Measurements from ENCODE around the gene BCL2.
A peak's percentile ranks its signal among the peaks of the same experiment; 100 is the strongest.

BCL2 gene

DNA sequence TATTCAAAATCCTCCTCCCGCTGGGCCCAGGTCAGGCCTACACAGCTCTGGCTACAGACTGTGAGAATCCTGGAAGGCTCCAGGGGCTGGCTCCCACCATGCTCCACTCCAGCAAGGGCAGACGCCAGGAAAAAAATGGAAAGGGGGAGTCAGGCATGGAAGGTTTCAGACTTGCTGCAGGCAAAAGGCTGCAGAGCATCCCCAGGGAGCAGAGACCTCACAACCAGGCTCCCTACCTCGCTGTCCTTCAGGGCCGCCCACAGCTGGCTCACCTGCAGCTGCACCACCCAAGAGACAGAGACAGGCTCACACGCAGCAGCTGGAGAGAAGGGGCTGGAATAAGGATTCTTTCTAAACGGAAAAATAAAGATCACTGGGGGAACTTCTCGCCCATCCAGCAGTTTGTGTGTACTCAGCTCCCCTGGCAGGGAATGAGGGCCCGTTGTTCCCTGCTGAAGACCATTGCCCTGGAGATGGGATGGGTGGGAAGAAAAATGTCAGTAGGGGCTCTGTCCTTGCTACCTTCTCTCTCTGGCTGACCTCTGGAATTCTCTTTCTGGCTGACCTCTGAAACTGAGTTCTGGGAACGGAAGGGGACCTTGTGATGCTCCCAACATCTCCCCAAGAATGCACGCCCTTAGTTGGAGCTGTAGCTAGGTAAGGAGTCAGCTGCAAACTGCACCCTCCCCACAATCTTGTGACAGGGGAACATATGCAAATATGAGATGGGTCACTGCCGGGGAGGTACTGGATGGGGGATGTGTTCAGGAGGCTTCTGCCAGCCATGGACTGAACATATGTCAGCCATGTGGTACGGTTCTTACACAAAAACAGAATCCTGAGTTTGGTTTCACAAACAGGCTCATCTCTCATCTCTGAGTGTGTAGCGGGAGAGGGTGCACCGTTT is 34.5 kb downstream of the BCL2 start:
- no peak for DNase-seq

DNA sequence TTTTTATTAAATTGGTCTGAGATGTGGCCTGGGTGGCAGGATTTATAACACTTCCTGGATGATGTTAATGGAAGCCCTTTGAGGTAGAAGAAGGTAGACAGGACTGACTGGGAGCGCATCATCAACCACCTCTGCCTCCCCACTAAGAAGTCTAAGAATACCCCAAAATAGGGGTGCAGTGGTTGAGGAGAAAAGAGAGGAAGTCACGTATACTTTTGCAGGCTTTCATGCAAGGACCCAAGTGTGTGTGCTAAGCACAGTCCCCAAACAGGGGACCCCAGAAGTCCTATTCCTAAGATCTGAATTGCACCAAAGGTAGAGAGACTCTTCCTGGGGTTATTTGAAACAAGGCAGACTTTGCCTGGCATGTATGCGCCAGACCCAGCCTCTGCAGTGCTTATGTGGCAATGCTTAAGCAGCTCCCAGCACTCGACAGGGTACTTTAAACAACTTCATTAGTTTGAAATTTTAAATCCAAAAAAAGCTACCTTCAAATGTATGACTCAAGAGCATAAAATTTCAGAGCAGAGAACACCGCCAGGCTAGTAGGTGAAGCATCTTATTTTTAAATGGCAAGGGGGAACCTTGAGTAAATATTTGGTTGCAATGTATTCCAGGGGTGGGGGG is 35.3 kb downstream of the BCL2 start:
- no peak for DNase-seq

DNA sequence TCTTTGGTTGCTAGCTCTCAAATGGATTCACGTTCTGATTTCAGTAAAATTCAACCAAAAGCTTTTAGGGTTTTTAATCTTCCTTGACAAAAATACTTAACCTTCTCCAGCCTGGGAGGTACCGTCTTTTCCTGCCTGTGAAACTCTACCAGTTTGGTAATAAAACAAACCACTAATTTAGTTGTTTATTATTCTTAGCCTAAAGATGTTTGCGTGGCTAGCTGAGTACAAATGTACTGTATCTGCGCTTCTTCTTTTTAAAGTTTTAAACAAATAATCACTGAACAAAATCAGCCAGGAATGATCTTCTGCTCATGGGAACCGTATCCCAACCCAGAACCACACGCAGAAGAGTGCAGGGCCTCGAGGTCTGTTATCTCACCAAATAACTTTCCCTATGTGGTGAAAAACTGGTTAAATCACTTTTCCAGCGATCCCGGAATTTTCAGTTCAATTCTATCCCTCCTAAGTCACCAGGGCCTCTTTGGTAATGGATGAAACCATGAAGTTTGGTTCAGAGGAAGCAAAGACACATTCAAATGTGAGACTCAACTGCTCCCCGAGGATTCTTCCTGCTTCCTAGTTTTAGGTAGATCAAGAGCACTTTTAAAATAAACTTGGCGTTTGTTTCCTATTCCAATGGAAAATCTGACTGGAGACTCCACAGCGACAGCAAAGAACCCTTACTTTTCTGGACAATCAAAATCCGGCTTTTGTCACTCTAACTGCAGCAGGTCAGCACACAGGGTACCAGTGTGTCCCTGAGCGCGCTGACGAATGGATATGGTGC is 36.1 kb downstream of the BCL2 start:
- no peak for DNase-seq

DNA sequence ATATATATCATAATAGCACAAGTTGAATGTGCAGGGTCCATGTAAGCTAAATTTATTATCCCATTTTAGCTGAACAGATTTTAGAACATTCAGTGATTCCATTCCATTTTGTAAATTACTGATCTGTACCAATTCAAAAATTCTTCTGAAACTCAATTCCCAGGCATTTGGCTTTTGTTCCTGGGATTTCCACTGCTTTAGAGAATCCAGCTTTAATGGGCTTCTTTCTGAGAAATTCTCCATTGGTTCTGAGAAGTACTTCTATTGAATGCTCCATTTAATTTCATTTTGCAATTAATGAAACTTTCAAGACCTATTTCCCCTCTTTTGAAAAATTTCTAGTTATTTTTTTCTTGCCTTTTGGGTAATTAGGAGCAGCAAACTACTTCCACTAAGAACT is 36.8 kb downstream of the BCL2 start:
- DNase-seq = no peak

DNA sequence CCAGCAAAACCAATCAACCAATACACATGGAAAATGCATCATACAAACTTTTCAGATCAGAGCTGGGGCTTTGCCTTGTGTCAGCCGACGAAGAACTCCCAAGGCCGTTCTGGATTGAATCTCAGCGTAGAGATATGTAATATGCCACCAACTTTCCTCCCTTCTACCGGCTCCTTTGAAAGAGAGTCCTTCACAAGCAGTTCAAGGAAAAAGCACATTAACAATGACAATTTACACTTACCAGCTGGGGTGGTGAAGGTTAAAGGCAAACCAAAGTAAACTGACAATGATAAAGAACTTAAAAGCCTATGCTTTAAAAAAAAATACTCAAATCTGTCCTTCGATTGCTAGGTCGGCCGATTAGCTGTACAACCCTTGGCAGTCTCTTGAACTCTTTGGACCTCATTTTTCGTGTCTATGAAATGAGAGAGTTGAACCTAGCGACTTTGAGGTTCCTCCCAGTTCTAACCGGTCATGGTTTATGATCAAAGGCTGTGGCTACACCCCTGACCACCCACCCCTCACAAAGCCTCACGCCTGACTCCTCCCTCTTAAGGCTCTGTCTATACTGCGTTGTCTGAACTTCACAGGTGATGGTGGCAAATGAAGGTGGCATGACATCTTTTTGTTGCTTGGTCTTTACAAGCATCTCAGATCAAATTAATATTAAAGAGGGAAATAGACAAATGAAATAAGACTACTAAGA is 46.2 kb downstream of the BCL2 start:
- no peak for DNase-seq

DNA sequence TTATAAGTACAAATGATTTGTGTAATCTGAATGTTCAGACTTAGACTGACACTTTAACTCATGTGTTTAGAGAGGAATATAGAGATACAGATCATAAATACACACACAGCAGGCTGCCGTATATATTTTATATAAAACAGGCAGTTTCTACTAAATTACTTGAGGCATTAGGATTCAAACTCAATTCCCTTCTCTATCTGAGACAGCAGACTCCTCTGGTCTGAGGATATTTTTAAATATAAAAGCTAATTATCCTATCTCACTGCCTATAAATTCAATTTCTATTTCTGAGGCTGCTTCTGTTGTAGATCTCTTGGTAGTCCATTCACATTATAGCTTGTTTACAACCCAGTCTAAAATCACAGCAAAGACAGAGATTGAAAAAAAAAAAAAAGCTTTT is 46.9 kb downstream of the BCL2 start:
- no peak for DNase-seq

DNA sequence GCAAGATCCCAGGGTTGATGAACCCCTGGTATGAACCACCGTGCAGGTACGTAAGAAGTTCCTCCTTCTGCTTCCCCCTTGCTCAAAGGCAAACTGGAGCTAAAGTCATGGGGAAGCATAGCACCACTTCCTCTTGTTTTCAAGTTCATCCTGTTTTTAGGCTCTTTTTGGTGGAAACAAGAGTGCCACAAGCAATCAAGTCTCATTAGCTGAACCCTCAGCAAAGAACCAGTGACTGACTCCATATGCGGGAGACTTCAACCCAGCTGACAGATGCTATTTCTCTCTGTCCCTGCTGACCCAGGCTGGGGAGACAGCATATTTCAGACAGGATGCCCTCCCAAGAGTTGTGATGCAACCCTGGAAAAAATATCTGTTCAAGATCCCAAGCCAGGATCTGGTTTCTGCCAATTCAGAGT is 47.7 kb downstream of the BCL2 start:
- no peak for DNase-seq

DNA sequence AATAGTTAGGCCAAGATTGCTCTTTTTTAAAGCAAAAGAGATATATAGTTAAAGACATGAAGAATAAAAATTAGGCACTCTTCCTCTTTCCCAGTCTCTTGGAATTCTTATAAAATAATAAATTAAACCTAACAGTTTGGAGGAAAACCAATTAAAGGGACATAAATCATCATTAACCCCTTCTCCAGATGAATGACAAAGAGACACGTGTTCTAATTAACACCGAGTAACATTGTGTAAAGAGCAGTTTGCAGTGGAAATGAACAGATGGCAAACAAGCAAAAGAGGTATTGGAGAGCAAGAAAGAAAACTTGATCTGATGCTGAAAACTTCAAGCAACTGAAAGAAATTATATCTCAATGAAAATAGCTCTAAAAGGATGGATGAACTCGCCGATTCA is 48.4 kb downstream of the BCL2 start:
- DNase-seq = peak; percentile 28

DNA sequence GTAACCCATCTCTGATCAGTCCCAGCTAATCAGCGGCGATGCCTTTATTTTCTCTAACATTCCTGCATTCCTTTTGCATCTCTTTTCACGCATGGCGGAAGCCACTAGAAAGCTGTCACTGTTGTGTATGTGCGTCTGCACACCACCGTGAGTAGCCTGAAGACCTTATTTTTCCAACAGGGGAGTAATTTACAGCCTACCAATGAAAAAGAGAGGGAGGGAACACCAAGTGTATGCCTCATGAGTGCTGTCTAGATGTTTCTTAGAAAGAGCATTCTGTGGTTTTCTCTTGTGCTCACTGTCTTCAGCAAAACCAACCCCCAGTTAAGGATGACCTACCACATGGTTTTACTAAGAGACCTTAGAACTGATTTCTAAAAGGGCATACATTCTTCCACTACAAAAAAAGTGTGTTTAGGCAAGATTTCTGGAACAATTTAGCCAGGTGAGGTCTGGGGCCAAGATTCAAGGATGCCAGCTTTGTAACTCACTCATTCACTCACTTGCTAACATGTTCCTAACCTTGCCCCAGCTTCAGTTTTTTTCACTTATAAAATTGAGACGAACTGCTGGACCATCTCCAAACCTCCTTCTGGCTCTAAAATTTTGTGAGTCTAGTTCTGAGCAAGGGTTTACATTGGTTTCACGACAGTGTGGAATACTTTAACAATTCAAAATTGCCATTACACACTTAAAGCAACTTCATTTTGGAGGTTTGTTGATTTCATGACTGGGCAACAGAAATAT is 51.4 kb downstream of the BCL2 start:
- DNase-seq = no peak

DNA sequence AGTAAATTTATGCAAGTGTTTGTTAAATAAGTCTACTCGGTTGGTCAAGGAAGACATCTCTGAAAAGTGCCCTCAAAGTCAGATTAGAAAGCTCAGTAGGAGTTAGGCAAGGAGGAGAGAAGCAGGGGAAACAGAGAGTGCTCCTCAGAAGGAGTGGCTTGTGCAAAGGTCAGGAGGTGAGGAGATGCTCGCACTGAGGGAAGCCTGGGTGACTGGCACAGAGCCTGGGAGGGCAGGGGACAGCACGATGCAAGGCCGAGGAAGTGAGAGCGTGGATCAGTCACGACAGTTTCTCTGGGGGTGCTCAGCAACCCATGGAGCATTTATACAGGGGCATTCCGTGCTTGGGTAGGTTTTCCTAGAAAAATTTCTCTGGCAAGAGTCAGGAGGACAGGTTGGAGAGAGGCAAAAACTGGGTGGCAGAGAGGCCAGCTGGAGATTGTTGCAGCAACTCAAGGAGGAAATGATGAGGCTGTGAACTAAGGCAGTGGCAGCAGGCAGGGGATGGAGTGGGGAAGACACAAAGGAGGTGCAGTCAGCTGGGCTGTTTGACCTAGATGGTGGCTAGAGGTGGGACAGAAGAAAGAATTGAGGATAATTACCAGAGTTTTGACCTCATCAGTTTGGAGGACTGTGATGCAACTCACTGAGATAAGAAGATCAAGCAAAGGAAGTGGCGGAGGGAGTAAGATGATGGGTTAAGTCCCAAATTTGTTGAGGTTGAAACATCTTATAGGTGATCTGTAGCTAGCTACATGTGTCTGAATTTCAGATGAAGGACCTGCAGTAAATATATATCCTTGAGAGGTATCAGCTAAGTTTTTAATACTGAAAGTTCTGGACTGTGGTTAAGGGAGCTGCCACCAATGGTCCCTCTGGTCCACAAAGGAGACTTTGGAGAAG is 52.4 kb downstream of the BCL2 start:
- no peak for DNase-seq

DNA sequence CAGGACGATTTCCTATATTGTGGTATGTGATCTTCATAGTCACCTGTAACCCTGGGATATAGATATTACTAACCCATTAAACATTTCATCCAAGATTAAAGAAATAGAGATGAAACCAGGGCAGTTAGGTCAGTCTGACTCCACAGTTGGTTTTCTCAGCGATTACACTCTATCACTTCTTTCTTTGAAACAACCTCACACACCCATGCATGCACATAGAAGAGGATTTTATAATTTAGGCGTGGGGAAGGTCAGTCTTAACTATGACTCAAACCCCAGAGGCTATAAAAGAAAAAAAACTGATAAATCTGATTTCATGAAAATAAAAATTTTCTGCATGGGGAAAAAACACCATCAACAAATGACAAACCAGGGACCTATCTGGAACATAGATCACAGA is 54.2 kb downstream of the BCL2 start:
- DNase-seq = no peak

DNA sequence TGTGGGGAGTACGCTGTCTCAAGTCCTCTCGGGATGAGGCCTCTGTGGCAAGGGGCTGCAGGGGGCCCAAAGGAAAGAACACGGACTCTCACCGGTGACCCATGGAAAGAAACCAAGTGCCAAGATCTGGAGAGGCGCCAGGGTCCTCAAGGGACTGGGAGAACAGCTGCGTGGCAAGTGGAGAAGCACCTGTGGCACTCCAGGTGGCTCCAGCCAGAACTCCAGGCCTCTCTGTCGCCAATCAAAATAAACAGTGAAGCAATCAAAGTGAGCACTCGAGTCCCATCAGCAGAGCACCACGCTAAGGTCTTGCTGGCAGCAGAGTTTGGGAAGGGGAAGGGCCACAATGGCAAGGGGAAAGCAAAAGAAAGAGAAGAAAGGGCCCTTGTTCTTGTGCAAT is 54.7 kb downstream of the BCL2 start:
- DNase-seq = no peak

DNA sequence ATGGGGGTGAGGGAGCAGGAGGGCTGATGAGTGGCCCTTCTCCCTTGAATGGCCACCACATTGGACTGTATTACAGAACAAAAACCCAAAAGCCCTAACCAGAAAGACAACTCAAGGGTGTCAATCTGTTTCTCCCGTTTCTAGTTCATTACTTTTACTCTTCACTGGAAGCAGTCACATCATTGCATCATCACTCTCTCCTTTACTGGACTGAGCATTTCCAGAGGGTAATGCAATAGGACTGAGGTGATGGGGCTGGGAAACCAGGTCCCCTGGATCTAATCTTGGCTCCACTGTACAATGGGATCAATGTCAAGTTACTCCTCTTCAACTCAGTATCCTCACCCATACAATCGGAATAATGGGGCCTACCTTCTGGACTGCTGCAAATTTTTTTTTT is 56.1 kb downstream of the BCL2 start:
- no peak for DNase-seq

DNA sequence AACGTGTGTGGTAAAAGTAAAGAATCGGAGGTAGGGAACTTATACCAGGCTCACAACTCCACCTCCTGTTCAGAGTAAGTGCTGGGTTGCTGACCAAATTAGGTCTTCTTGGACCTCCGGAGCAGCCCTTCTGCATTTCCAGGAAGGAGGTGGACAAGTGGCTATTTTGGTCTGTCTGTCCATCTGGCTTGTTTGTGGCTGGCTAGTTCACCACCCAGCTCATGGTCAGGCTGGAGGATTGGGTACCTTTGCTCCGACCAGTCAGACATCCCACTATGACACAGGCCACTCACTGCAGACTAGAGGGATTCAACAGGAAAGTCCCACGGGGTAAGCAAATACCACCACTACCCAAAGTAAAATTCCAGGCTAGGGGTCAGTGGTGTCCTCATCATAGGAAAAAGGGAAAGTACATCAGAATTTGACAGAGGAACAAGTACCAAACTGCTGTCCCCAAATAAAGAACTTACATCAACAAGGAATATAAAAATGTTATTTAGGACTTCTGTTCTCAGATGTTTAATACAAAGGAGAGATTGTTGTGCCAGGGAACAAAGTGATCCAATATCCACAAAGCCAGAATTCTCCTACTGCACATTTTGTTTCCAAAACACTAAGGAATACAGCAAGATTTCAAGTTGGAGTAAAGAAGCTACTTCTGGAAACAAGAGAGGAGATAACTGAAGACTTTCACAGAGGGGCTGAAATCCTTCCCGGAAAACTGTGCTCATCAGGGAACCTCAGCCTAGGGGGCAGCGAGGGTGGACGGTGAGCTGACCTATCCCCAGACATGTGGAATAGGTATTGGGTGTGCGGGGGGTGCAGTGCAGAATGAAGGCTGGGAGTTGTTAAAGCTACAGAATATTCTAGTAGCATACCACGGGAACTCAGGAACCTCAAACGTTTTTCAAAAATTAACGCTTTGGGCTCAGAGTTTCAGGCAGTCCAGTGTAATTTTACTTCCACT is 56.9 kb downstream of the BCL2 start:
- DNase-seq = no peak

DNA sequence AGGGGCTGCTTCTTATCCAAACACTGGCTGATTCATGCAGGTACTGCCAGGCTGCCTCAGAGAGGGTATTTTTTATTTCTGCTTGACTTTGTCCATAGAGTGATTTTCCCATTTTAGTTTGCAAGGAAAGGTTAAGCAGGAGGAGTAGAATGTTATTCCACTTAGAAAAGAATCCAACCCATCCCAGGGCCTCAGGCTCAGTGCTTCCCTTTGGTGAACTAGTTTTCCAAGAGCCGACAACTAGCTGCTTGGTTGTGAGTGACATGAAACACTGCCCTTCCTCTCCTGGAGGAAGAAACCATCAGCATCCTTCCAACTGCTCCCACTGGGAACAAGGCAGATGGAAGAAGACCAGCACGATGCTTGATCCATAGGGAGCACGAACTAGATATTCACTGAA is 58.5 kb downstream of the BCL2 start:
- DNase-seq = no peak

DNA sequence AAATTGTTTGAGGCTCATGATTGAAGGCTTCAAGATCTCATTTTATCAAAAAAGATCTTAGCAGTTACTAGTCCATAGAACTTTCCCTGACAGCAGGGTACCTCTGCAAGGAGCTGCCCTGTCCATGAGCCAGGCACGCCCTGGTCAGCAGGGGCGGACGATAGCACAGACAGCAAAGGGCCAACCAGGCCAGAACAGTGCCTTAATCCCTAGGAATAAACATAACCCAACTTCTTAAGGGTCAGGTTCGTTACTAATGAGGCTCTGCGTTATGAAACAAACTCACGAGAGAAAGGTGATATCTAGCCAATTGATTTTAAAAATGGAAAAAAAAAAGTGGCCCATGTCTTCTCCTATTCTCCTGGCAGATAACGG is 59.2 kb downstream of the BCL2 start:
- no peak for DNase-seq

DNA sequence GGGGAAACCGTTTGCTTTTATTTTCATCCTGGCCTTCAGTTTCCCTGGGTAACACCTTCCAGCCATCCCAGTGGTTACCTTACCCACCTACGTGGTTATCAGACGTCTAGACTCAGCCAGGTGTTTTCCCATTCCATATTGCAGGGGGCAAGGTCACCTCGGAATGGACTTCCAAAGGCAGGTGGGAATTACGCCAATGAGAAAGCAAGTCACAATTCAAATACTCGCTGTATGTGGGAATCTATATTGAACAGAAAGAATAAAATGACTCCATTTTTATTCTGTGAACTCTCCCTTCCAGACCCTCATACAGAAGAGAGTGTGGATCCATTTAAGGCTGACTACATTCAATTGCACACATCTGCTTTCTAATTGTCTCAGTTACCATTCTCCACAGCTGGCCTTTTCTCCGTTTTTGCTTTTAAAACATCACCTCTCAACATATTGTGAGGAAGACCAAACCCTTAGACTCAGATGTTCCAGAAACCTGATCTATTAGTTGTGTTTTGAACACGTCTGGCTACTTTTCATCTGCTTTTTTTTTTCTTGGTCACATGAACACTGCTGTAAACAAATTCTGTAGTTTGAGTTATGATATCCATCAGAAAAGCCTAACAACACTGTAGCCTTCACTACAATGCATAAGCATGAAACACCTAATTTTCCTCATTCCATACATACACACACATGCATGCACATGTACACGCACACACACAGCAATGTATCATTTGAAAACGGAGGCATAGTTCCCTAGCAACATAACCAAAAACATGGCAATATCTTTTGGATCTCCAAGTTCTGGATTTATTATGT is 59.8 kb downstream of the BCL2 start:
- DNase-seq = no peak

DNA sequence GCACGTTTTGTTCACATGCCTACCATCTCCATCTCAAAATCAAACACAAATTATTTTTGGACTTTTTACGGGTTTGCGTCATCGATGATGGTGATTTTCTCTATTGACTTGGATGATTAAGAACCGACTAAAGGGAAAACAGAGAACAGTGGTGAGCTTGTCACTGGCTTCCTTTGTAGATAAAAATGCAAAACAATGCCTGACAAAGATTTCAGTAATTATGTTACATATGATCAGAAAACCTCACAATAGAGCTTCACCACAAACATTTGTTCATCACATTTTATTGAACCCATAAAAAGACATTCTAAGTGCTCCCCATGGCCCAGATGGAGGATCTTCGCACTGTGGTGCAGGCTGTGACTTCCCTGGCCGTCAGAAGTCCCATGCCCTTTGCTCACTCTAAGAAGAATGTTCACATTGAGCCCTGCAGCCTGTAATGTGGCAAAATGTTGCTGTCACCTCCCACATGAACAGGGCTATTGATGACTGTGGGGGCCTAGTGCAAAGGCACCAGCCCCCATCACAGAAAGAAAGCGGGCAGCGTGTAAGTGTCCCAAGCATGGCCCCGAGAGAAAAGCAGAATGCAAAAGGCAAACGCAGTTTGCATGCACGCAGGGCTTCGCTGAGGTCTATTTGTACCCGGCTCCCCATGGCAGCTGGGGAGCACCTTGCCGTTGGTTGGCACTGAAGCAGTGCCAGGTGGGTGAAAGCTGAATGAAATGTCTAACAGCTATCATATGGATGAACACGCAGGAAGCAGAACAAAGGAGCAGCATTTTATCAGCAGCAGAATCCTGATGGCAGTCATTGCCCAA is 60.6 kb downstream of the BCL2 start:
- DNase-seq = no peak

All from NCI-H446 treated with DMSO at 0.1 percent for 48 hours (cell line).